ENCODE data around the gene ARHGAP6.

DNA sequence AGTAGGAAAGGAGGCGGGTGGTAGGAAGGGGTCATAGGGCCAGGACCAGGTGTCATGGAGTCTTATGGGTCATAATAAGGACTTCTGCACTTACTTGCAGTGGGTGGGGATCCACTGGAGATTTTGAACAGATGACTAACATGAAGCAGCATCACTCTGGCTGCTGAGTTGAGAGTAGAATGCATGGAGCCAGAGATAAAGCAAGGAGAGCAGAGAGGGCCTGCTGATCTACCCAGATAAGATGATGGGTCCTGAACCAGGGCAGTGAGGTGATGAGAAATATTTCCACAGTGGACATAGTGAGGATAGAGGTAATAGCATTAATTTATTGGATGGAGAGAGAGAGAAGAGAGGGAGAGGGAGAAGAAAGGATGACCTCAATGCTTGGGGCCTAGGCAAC is 506.6 kb downstream of the ARHGAP6 start:
- TF ChIP-seq EZH2phosphoT487 (IDR thresholded peaks at IDR 0.05; ENCODE audit: insufficient read depth, low read depth) (no peak), EZH2 (IDR thresholded peaks at IDR 0.05; ENCODE audit: insufficient read depth, poor library complexity, severe bottlenecking) (no peak)

Measured in GM23248 (cell line).